ENCODE results near the gene STK32A. TPM values are rescaled to one million over a fixed set of nuclear protein-coding genes. Genes with fewer than 3 reads are reported as not detected.

The STK32A gene
- total RNA-seq, 1 experiment from 2014 or later: 1.3 TPM

- H3K27ac Mint-ChIP-seq: no peak overlapping the region
- Histone ChIP-seq H3K9ac (ENCODE audit: extremely low read depth, insufficient read length, low read length) (no peak overlapping the region), H4K5ac (ENCODE audit: insufficient read length, low read depth, low read length) (no peak overlapping the region), H3K27ac (ENCODE audit: insufficient read length, low read depth, low read length) (no peak overlapping the region), H3K4me2 (ENCODE audit: insufficient read depth, insufficient read length, low read length) (no peak overlapping the region), H4K20me1 (ENCODE audit: control insufficient read depth, insufficient read depth, insufficient read length) (no peaks in the 10 kb centered on the region), H2BK15ac (ENCODE audit: low read depth, low read length) (no peak overlapping the region), H3K23me2 (ENCODE audit: insufficient read length, low read depth, low read length, poor library complexity, severe bottlenecking) (no peaks in the 10 kb centered on the region), H2BK120ac (ENCODE audit: low read depth, low read length, poor library complexity, severe bottlenecking) (no peak overlapping the region), H2AFZ (ENCODE audit: low read length) (no peak overlapping the region), H3K4ac (ENCODE audit: low read depth, low read length) (no peak overlapping the region), H2BK12ac (ENCODE audit: insufficient read length, low read depth, low read length) (no peak overlapping the region), H2BK5ac (ENCODE audit: insufficient read length, low read length) (no peak overlapping the region), H3K4me1 (ENCODE audit: insufficient read depth, low read length) (no peaks in the 10 kb centered on the region), H3K56ac (ENCODE audit: insufficient read length, low read depth, low read length) (no peak overlapping the region), H3K14ac (ENCODE audit: insufficient read depth, low read length) (no peak overlapping the region), H3K79me2 (ENCODE audit: insufficient read depth, low read length) (no peaks in the 10 kb centered on the region), H3K9me3 (ENCODE audit: control insufficient read depth, low read depth, low read length) (no peaks in the 10 kb centered on the region), H4K8ac (replicated peaks; ENCODE audit: insufficient read length, low read depth, low read length) (no peak overlapping the region), H2AK5ac (ENCODE audit: insufficient read length, low read length) (no peak overlapping the region), H3K18ac (ENCODE audit: insufficient read length, low read depth, low read length) (no peak overlapping the region), H3K79me1 (ENCODE audit: insufficient read depth, low read depth, low read length, poor library complexity, severe bottlenecking) (no peaks in the 10 kb centered on the region), H3T11ph (ENCODE audit: low read length) (no peak overlapping the region), H2BK20ac (ENCODE audit: low read depth, low read length, poor library complexity, severe bottlenecking) (no peak overlapping the region), H3K27me3 (ENCODE audit: insufficient read depth, low read length) (no peaks in the 10 kb centered on the region), H4K91ac (ENCODE audit: insufficient read length, low read depth, low read length) (no peak overlapping the region), H3K23ac (ENCODE audit: insufficient read length, low read depth, low read length) (no peak overlapping the region)
- no peak for DNase-seq
- no peaks in the 10 kb centered on the region for H3K27me3 Mint-ChIP-seq (ENCODE audit: low read depth)
- TF ChIP-seq CTCF (conservative IDR thresholded peaks at IDR 0.05): no peak
- no peak overlapping the region for H3K4me3 Mint-ChIP-seq
- peaks cover 3 to 9% of the 10 kb centered on the region in 2 experiments; a peak in 3 of 4 replicates for H3K4me1 Mint-ChIP-seq
- no peaks in the 10 kb centered on the region for H3K9me3 Mint-ChIP-seq
- no peaks in the 10 kb centered on the region for H3K36me3 Mint-ChIP-seq (ENCODE audit: insufficient read depth in 1 of 3, low read depth in 3 of 3)
- WGBS (ENCODE audit: extremely low coverage, insufficient read length, low lambda C conversion rate): no CpG with 5 or more reads among the region's 1 CpG
These were observed 86.7 kb downstream of the STK32A start for GRCh38 chr5:147321569-147321968.

Measured in H9 (cell line).